NCI-H345 treated with DMSO at 0.1 percent for 48 hours (cell line): ENCODE data around the gene PAOX.
"Not testable (repeated sequence)": the region's sequence is repeated elsewhere in the genome, so short reads cannot be mapped to it uniquely, and the experiment has no call there.

ENCODE experiments used
- DNase-seq: peaks from one replicate; lab custom pipeline; 2025; ENCODE audit not compliant: unreplicated experiment; lab: John Stamatoyannopoulos, UW

PAOX gene

DNA sequence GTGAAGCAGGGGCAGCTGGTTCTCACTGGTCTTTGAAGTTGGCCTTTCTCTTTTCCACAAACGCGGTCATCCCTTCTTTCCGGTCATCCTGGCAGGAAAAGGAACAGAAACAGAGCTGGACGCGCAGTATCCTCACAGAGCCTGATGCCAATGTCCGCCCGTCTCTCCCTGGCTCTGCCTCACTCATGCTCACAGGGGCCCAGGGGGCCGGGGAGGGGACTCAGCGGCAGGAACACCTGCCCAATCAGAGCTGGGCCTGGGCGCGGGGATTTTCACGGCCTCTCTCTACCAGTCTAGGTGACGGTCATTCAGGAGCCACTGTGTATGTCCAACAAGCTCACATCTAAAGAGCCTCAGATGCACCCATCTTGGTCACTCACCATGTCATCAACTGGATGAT is 16.2 kb upstream of the PAOX start:
- no peak for DNase-seq

DNA sequence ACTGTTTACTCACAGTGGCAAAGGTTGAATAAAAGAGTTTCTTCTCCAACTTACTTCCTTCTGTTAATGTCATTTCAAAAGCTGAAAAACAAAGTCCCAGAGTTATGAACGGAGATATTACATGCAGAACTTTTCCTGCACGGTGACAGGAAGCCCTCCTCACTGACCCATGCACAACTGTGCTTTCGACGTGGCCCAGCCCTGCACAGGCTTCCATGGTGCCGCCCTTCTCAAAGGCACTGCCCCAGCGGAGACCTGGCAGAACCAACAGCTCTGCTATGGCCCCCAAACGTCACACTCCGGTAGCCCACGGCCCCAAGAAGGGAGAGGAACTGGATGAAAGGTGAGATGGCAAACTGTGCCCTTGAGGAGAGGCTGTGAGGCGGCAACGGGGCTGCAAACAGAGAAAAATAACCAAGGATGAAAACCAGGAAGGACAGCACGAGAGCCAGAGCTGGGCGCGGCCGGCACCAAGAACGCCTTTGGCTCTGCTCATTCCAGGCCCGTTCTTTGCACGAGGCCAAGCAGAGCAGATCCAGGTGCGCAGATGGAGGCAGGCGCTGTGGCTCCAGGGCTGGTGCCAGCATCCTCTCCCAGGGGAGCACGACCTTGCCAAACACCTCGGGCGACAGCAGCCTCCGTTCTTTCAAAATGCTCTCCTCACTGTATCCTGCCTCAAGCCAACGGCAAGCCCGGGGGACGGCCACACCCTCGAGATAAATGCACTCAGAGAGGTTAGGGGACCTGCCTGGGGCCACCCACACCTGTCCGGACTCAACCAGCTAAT is 14.2 kb upstream of the PAOX start:
- no peak for DNase-seq

- DNase-seq, result no peak
Observed at GRCh38 chr10:133365461-133366129, 13.5 kb upstream of the PAOX start.

GRCh38 chr10:133366130-133366478 is 13.0 kb upstream of the PAOX start:
- DNase-seq, result no peak

DNA sequence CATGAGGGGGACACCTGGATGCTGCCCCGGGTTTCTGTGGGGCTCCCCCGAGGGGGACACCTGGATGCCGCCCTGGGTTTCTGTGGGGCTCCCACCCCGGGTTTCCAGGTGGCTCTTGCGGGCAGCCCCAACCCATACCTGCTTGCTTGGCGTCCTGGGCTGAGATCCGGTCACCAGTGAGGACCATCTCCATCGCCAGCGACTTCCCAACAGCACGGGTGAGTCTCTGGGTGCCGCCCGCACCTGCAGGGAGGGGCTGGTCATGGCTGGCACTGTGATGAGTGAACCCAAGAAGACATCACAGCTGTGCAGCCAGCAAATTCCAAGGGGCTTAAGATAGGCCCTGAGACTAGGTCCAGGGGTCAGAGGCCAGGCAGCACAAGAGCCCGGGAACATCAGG is 12.3 kb upstream of the PAOX start:
- no peak for DNase-seq

- DNase-seq, result not testable (repeated sequence)
Observed at GRCh38 chr10:133367461-133367860, 11.6 kb upstream of the PAOX start.

DNA sequence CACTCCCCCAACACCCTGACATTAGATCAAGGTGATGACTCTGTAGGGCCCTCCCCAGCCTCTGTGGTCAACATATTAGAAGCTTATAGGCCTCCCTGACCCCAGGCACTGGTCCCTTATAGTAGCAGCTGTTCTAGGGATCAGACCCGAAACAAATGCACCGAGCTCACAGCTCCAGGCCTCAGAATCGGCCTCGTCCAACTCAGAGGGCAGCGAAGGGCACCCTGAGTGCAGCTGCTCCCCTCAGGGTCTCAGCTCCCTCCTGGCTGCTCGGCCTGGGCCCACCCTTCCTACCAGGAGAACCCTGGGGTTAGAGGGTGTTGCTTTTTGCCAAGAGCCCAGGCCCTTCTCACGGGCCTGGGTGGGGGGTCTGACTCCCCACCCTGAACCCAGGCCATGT is 10.9 kb upstream of the PAOX start:
- no peak for DNase-seq

DNA sequence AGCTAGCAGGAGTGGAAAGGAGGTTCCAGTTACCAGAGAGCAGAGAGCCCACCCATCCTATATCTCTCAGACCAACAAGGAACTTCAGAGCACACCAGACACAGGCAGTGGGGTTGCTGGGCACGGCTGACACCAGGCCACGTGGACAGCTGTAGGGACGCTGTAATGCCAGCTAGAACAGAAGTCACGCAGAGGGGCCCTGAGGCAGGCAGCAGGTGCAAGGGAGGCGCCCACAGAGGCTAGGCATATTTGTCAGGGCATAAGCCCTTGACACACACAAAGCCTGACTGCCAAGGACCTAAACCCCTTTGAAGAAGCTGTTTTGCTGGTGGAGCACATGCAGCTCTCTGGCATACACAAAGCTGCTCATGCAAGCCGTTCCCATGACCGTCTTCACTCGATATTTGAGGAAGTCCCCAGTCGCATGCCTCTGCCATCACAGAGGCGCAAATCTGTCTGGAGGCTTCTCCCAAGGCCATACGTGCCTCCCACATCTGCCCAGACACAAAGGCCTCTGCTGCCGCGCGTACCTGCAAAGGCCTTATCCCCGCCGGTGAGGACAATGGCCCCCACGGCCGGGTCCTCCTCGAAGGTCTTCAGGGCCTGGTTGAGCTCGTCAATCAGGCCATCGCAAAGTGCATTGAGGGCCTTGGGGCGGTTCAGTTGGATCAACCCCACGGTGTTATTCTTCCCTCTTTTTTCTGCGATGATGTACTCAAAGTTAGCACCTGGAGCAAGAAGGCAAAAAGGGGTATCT is 8.9 kb upstream of the PAOX start:
- DNase-seq, result no peak

- no peak for DNase-seq
Observed at GRCh38 chr10:133372507-133372906, 6.6 kb upstream of the PAOX start.

- DNase-seq, result peak; percentile 74
Observed at GRCh38 chr10:133373174-133374090, 5.6 kb upstream of the PAOX start, which contains the start of gene ECHS1. Gene ECHS1, minus strand, starts transcription at chr10:133373354. Its CDS starts 21 bp downstream, at chr10:133373333.

DNA sequence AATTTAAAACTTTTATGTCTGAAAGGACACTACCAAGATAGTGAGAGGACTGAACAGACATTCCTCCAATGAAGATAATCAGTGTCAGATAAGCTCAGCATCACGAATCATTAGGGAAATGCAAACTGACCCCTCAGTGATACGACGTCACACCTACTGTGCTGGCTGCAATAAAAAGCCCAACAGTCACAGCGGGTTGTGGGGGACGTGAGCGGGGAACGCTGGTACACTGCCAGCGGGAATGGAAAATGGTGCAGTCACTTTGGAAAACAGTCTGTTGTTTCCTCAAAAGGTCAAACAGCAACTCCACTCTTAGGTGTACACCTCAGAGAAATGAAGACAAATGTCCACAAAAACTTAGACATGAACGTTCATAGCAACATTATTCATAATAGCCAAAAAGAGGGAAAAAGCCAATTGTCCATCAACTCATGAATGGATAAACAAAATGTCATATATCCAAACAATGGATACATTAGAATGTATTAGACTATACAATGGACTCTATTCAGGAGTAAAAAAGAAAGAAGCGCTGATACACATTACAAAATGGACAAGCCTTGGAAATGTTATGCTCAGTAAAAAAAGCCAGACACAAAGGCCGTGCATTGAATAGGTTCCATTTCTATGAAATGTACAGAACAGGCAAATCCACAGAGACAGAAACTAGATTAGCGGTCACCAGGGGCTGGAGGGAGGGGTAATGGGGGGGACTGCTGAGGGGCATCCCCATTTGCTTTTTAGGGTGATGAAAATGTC is 3.5 kb upstream of the PAOX start:
- DNase-seq, result no peak

- not testable (repeated sequence) for DNase-seq
Observed at GRCh38 chr10:133376183-133376582, 2.9 kb upstream of the PAOX start.

- DNase-seq, result no peak
Observed at GRCh38 chr10:133377025-133377817, 1.8 kb upstream of the PAOX start.

- no peak for DNase-seq
Observed at GRCh38 chr10:133377818-133378250, 1.2 kb upstream of the PAOX start.

- peak; percentile 14 for DNase-seq
Observed at GRCh38 chr10:133378251-133379096, 588 bp upstream of the PAOX start.

DNA sequence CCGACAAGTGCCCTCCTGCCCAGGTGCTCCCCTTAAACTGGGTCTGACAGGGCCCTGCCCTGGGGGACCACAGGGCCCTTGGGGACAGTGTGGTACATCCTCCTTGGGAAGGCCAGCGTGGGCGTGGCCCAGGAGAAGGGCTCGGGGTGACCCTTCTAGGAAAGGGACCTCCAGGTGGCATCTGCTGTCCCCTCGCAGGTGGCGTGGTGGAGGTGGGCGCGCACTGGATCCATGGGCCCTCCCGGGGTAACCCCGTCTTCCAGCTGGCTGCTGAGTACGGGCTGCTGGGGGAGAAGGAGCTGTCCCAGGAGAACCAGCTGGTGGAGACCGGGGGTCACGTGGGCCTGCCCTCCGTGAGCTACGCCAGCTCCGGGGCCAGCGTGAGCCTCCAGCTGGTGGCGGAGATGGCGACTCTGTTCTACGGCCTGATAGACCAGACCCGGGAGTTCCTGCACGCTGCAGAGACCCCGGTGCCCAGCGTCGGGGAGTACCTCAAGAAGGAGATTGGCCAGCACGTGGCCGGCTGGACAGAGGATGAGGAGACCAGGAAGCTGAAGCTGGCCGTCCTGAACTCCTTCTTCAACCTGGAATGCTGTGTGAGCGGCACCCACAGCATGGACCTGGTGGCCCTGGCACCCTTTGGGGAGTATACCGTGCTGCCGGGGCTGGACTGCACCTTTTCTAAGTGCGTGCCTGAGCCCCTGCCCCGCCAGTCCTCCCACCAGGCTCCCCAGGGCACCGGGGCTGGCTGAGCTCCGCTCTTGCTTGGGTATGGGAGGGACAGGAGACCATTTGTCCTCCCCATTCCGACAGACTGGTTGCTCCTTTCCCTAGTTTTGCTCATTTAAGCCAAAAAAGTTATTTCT is 972 bp downstream of the PAOX start:
- no peak for DNase-seq

DNA sequence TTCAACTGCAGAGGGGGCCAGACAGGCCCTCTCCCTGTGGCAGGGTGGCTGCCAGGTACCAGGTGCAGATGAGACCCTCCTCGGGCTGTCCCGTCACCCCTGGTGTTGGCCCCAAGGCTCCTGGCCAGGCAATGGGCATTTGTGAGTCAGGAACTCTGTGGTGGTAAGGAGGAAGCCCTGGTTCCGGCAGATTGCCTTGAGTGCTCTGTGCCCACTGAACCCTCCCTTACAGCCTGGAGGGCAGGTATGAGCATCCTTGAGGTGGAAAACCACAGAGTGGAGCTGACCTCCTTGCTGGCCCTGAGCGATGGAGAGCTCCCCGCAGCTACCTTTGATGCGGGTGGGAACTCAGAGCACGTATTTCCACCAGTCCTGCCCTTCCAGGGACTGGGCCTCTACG is 2.0 kb downstream of the PAOX start:
- DNase-seq, result no peak
